ENCODE results near the gene DOK3. TPM values are rescaled to one million over a fixed set of nuclear protein-coding genes. Genes with fewer than 3 reads are reported as not detected.
A peak's percentile ranks its signal among the peaks of the same experiment; 100 is the strongest.
"Not testable (repeated sequence)": the region's sequence is repeated elsewhere in the genome, so short reads cannot be mapped to it uniquely, and the experiment has no call there.

The DOK3 gene
- total RNA-seq, 1 donor from 2014 or later = 4.2 TPM

DNA sequence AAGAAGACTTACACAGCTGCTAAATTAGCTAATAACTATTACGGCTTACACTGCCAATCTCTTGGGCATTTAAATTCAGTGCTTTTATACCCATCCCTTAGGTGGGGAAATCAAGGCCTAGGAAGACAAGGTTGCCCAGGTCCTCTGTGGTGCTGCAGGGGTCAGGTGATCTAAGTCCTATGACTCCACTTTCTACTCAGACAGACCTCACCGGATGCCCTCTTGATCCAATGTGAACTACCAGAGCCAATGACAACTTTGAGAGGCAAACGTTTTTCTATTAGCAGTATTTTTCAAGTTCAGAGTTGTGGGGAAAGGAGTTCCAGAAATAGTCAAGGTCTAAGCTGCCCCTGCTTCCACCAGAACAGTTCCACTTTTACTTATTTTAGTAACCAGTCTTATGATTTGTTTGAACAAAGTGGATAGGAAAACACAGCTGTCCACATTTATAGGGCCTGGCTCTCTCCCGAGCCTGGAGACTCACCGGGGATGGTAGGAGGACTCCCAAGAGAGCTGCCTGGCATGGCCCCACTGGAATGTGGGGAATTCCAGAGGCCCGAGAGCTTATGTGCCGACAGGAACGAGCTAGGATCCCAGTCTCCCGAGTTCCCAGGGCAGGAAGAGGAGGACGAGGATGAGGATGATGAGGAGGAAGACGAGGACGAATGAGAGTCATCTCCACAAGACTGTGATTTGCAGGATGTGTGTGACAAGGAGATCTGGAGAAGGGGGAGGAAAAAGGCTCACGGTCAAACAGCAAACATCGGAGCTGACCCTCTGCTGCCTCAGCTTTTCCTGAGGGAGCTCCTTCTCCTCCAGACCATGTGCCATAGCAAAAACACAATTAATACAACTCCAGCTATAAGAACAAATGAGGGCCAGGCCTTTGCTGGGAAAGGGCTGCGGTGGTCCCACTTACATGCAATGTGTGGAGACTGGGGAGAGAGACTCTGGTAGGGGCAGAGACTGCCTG lies 28.0 kb upstream of the DOK3 start:
- DNase-seq (peak; percentile 64), ATAC-seq (ENCODE audit: poor library complexity) (peak; percentile 80)
- intact Hi-C loops (cut with DNase I) = no loop called here

GRCh38 chr5:177536386-177536785 lies 26.8 kb upstream of the DOK3 start:
- intact Hi-C loops (cut with DNase I) = no loop called here
- ATAC-seq (ENCODE audit: poor library complexity) = no peak

DNA sequence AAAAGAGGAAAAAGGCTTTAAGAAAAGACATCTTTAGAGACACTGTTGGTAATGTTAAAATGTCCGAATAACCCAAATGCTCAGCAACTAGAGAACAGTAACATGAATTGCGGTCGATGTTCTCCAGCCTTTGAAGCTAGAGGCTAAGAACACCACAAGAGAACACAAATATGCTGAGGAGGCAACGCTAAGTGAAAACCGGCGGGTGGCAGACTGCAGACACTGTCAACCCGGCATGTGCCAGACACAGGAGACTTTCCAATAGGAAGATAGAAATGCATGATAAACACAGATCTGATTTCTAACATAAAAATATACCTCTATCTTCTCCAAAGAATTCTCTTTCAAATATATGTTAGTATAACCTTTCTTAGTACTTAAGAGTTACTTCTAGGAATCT lies 25.5 kb upstream of the DOK3 start:
- intact Hi-C loops (cut with DNase I) = no loop called here
- DNase-seq = no peak
- ATAC-seq (ENCODE audit: poor library complexity) = no peak

More at GRCh38 chr5:177536386-177536785, 26.8 kb upstream of the DOK3 start:
- no peak for DNase-seq

GRCh38 chr5:177534433-177534832 lies 24.8 kb upstream of the DOK3 start:
- ATAC-seq (ENCODE audit: poor library complexity); intact Hi-C loops (cut with DNase I); DNase-seq: not testable (repeated sequence)

DNA sequence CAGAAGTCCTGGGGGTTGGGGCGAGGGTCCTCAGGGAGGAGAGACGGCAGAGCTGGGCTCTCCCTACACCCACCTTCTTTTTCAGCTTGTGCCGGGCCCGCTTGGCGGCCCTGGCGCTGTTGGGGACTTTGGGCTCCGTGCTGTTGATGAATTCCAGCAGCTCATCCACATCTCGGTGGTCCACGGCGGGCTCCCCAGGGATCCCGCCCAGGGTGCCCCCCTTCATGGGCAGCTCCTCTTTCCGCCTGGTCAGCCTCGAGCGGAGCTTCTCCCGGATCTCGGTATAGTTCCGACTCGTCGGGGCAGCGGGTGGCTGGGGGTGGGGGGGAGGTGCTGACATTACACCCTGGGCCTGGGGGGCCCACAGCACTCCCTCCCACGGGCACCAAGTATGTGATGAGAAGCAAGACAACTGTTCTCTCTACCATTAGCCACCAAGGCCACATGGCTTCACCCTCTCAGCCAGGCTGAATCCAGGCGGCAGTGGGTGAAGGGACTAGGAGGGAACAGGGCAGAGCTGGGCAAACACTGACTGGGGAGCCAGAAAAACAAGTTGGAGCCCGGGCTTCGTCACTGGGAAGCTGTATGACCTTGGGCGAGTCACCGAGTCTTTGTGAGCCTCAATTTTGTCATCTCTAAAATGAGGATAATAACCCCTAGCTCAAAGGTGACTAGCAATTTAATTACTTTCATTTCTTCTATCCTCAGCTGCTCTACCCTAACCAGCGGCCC lies 21.7 kb upstream of the DOK3 start:
- no peak for ATAC-seq (ENCODE audit: poor library complexity)
- intact Hi-C loops (cut with DNase I) = no loop called here

DNA sequence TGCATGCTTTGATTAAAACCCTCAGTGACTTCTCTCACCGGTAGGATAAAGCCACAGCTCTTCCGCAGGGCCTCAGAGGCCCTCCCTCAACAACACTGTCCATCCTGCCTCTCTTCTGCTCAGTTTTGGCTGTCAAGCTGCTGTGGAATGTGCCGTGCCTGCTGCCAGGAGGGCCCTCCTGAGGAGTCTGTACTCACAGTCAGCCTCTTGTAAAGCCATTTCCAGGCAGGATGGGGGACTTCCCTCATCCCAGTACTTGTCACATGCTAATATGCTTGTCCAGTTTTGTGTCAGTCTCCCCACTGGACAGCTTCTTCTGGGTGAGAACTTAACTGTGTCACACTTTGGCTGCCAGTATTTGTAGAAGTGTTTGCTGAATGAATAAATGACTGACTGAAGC lies 21.0 kb upstream of the DOK3 start:
- intact Hi-C loops (cut with DNase I) = no loop called here
- peak; percentile 18 for ATAC-seq (ENCODE audit: poor library complexity)

More for the DNA sequence above, 21.7 kb upstream of the DOK3 start:
- no peak for DNase-seq

DNA sequence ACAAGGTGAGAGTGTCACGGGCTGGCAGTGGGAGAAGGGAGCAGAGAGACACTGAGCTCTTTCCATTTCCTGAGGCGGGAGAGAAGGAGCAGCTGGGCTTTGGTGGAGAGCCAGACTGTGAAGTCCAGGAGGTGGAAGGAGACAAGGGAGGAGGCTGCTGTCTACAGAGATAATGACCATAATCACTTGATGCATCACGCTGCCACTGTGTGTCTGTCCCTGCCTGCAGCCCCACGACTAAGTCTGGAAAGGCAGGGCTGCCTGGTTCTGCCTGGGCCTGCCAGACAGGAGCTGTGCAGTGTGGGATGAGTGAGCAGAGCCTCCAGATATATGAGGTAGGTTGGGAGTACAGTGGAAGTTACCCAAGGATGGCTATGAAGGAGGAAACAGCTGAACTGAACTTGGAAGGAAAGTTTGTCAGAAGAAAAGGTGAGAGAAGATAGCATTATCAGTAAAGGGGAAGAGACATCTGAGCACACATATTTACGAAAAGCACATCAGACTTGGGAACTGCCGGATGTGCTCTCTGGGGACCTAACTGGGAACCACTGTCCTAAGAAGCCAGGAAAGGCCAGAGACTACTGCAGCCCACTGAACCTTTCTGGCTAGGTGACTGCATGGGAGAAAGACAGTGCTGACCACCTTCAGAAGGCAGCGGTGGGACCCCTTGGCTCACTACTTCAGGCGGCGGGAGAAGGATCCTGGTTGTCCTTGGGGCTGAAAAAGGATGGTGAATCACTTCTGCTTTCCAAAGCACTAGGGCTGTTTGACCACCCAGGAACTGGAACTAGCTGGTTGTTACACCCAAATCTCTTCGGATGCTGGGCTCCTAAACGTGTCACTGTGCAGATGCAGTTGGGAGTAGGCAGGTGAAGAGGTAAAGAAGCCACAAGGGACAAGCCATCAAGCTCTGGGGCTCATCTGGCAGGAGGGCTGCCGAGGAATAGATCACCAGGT lies 19.9 kb upstream of the DOK3 start:
- intact Hi-C loops (cut with DNase I) = no loop called here
- ATAC-seq (ENCODE audit: poor library complexity) (no peak), DNase-seq (no peak)

More for the DNA sequence above, 21.0 kb upstream of the DOK3 start:
- no peak for DNase-seq

GRCh38 chr5:177528631-177529030 lies 19.0 kb upstream of the DOK3 start:
- no peak for DNase-seq
- intact Hi-C loops (cut with DNase I) = no loop called here
- no peak for ATAC-seq (ENCODE audit: poor library complexity)

DNA sequence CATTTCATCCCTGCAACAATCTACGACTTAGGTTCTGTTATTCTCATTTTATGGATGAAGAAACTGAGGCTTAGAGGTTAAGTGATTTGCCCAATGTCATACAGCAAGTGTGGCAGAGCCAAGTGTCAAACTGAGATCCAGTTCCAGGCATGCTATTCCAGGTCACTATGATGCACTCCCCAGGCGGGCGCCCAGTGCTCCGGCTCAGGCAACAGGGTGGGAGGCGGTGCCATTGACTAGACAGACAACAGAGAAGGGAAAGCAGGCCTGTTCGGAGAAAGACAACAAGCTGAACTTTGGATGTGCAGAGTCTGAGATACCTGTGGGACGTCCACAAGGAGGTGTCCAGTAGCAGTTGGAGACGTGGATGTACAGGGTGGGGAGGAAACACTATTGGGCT lies 18.0 kb upstream of the DOK3 start:
- DNase-seq (no peak), ATAC-seq (ENCODE audit: poor library complexity) (no peak)
- intact Hi-C loops (cut with DNase I) = no loop called here

GRCh38 chr5:177526791-177527190 lies 17.2 kb upstream of the DOK3 start:
- no peak for ATAC-seq (ENCODE audit: poor library complexity)
- DNase-seq = no peak
- intact Hi-C loops (cut with DNase I) = no loop called here

DNA sequence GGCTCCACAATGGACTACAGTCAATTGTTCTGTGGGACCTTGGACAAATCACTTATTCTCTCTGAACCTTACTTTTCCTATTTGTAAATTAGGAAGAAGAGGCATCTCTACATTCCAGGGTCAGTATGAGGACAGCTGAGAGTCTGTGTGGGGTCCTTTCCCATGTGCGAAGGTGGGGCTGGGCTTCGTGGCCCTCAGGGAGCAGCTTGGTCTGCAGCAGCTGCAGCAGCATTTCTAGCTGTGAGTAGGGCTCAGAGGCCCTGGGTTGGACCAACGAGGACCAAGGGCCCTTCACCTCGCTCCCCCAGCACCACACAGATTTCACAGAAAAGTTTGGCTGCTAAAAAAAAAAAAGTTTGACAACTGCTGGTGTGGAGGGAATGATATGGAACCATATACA lies 16.6 kb upstream of the DOK3 start:
- intact Hi-C loops (cut with DNase I) = no loop called here
- ATAC-seq (ENCODE audit: poor library complexity) (no peak), DNase-seq (no peak)

DNA sequence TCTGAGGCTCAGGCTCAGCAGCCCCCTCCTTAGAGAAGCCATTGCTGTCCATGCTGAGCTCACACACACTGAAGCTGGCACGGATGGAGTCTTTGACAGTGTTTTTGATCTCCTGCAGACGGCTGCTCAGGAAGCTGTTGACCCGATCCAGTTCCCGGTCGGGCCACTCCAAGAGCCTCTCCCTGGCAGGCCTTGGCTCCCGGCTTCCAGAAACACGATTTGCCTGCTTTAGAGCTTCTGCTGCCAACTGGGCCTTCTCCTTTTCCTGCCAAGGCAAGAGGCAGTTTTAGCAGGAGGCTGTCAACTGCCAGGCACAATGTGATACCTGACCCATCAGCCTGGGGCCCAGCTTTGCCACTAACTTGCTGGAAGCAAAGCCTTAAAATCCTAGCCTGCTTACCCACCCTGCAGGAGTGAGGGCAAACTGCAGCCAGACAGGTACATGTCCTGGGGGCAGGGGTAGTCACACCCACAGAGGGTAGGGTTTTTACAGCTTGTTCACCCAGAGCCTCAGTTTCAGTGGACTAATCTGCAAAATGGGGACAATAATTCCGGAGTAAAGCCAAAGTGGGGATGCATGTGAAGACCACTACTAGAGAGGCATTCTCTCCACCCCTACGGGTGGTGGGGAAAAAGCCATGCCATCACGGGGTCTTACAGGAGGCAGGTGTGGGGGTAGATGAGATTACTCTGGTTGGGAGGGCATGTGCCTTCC lies 15.5 kb upstream of the DOK3 start:
- intact Hi-C loops (cut with DNase I) = no loop called here
- ATAC-seq (ENCODE audit: poor library complexity) (peak; percentile 76), DNase-seq (peak; percentile 64)

GRCh38 chr5:177524539-177524900 lies 14.9 kb upstream of the DOK3 start:
- intact Hi-C loops (cut with DNase I) = no loop called here
- DNase-seq (no peak), ATAC-seq (ENCODE audit: poor library complexity) (no peak)

GRCh38 chr5:177523711-177524538 lies 14.3 kb upstream of the DOK3 start:
- intact Hi-C loops (cut with DNase I) = no loop called here

GRCh38 chr5:177520916-177521513 lies 11.4 kb upstream of the DOK3 start:
- intact Hi-C loops (cut with DNase I) = no loop called here
- no peak for ATAC-seq (ENCODE audit: poor library complexity)
- DNase-seq = peak; percentile 34

More at GRCh38 chr5:177523711-177524538, 14.3 kb upstream of the DOK3 start:
- ATAC-seq (ENCODE audit: poor library complexity) = no peak
- DNase-seq = peak; percentile 30

- ATAC-seq (ENCODE audit: poor library complexity) (no peak), DNase-seq (peak; percentile 22)
- intact Hi-C loops (cut with DNase I) = no loop called here
These were observed 10.6 kb upstream of the DOK3 start for GRCh38 chr5:177520271-177520670.

Data from Right ventricle myocardium superior (tissue), 1 donor.